ENCODE measurements around the gene DAB2IP. TPM values are rescaled to one million over a fixed set of nuclear protein-coding genes. Genes with fewer than 3 reads are reported as not detected.

The DAB2IP gene
- total and polyA plus RNA-seq, 2 experiments from 2014 or later: 8.9 to 42.8 TPM

GRCh38 chr9:121753802-121754654 is 102.6 kb downstream of the DAB2IP start:
- ATAC-seq (no peak), DNase-seq (ENCODE audit: low spot score) (no peak)
- Histone ChIP-seq H3K36me3 (ENCODE audit: insufficient read depth) (no peaks in the 10 kb centered on the region), H3K4me1 (ENCODE audit: insufficient read depth) (no peaks in the 10 kb centered on the region), H3K4me2 (no peak overlapping the region), H2AFZ (no peak overlapping the region), H3K79me2 (replicated peaks; ENCODE audit: insufficient read depth) (peaks cover 13% of the 10 kb centered on the region), H3K27me3 (ENCODE audit: insufficient read depth) (no peaks in the 10 kb centered on the region), H4K20me1 (replicated peaks; ENCODE audit: insufficient read depth) (no peaks in the 10 kb centered on the region; the same call in 1 of the 2 replicates), H3K9me2 (ENCODE audit: insufficient read depth) (no peaks in the 10 kb centered on the region), H3K27ac (ENCODE audit: low read depth) (no peak overlapping the region), H3K4me3 (no peak overlapping the region), H3F3A (replicated peaks; ENCODE audit: low read depth) (no peaks in the 10 kb centered on the region)
- H3K27me3 Mint-ChIP-seq (ENCODE audit: insufficient read depth, low read depth, poor library complexity): peaks cover 14% of the 10 kb centered on the region
- no peak overlapping the region for H3K27ac Mint-ChIP-seq
- TF ChIP-seq STAT1 (IDR thresholded peaks at IDR 0.05; ENCODE audit: unreplicated experiment): no peak
- TF ChIP-seq, protein P1, sequence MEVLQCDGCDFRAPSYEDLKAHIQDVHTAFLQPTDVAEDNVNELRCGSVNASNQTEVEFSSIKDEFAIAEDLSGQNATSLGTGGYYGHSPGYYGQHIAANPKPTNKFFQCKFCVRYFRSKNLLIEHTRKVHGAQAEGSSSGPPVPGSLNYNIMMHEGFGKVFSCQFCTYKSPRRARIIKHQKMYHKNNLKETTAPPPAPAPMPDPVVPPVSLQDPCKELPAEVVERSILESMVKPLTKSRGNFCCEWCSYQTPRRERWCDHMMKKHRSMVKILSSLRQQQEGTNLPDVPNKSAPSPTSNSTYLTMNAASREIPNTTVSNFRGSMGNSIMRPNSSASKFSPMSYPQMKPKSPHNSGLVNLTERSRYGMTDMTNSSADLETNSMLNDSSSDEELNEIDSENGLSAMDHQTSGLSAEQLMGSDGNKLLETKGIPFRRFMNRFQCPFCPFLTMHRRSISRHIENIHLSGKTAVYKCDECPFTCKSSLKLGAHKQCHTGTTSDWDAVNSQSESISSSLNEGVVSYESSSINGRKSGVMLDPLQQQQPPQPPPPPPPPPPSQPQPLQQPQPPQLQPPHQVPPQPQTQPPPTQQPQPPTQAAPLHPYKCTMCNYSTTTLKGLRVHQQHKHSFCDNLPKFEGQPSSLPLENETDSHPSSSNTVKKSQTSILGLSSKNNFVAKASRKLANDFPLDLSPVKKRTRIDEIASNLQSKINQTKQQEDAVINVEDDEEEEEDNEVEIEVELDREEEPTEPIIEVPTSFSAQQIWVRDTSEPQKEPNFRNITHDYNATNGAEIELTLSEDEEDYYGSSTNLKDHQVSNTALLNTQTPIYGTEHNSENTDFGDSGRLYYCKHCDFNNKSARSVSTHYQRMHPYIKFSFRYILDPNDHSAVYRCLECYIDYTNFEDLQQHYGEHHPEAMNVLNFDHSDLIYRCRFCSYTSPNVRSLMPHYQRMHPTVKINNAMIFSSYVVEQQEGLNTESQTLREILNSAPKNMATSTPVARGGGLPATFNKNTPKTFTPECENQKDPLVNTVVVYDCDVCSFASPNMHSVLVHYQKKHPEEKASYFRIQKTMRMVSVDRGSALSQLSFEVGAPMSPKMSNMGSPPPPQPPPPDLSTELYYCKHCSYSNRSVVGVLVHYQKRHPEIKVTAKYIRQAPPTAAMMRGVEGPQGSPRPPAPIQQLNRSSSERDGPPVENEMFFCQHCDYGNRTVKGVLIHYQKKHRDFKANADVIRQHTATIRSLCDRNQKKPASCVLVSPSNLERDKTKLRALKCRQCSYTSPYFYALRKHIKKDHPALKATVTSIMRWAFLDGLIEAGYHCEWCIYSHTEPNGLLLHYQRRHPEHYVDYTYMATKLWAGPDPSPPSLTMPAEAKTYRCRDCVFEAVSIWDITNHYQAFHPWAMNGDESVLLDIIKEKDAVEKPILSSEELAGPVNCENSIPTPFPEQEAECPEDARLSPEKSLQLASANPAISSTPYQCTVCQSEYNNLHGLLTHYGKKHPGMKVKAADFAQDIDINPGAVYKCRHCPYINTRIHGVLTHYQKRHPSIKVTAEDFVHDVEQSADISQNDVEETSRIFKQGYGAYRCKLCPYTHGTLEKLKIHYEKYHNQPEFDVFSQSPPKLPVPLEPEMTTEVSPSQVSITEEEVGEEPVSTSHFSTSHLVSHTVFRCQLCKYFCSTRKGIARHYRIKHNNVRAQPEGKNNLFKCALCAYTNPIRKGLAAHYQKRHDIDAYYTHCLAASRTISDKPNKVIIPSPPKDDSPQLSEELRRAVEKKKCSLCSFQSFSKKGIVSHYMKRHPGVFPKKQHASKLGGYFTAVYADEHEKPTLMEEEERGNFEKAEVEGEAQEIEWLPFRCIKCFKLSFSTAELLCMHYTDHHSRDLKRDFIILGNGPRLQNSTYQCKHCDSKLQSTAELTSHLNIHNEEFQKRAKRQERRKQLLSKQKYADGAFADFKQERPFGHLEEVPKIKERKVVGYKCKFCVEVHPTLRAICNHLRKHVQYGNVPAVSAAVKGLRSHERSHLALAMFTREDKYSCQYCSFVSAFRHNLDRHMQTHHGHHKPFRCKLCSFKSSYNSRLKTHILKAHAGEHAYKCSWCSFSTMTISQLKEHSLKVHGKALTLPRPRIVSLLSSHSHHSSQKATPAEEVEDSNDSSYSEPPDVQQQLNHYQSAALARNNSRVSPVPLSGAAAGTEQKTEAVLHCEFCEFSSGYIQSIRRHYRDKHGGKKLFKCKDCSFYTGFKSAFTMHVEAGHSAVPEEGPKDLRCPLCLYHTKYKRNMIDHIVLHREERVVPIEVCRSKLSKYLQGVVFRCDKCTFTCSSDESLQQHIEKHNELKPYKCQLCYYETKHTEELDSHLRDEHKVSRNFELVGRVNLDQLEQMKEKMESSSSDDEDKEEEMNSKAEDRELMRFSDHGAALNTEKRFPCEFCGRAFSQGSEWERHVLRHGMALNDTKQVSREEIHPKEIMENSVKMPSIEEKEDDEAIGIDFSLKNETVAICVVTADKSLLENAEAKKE (CRISPR knock-in tag; IDR thresholded peaks at IDR 0.05): no peak
- no peak overlapping the region for H3K4me3 Mint-ChIP-seq
- no peaks in the 10 kb centered on the region for H3K4me1 Mint-ChIP-seq
- no peaks in the 10 kb centered on the region for H3K9me3 Mint-ChIP-seq
- peaks cover 6% of the 10 kb centered on the region; the same call in 2 of the 3 replicates for H3K36me3 Mint-ChIP-seq (ENCODE audit: low read depth)

DNA sequence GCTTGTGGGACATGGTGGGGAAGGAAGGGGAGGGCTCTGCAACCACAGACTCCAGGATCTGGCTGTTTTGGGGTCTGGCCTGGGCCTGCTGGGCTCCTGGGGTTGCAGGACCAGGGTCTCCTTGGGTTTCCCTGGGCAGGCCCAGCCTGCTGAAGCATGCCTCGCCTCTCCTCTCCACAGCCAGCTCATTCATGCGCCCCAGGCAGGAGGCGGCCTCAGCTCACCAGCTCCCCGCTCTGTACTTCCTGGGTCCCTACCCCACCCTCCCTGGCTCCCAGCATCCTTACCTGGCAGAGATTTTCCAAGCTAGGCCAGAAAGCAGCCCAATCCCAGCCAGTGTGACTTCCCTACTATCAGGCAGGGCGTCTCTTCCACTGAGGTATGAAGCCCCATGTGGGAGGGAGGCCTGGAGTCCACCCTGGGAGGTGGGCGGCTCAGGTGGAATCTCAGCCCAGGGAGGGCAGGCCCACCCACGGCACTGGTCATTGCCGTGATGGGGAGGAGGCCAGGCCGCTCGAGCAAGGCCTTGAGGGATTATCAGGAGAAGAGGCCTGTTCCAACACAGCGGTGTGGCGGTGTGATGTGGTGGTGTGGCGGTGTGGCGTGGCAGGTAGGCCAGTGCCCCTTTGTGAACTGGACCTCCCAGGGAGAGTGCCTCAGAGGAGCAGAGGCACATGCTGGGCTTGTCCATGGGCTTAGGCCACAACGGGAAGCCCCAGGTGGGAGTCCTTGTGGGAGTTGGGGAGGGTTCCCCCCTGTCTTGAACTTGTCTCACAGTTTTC is 103.4 kb downstream of the DAB2IP start:
- Mint-ChIP-seq H3K4me1 (no peaks in the 10 kb centered on the region), H3K9me3 (no peaks in the 10 kb centered on the region), H3K27ac (no peak overlapping the region), H3K4me3 (no peak overlapping the region), H3K27me3 (ENCODE audit: insufficient read depth, low read depth, poor library complexity) (peaks cover 14% of the 10 kb centered on the region), H3K36me3 (ENCODE audit: low read depth) (peaks cover 13% of the 10 kb centered on the region)
- Histone ChIP-seq H3K4me1 (ENCODE audit: insufficient read depth) (no peaks in the 10 kb centered on the region), H3K4me3 (no peak overlapping the region), H3K36me3 (ENCODE audit: insufficient read depth) (peaks cover 5% of the 10 kb centered on the region; the same call in 1 of the 2 replicates), H4K20me1 (replicated peaks; ENCODE audit: insufficient read depth) (no peaks in the 10 kb centered on the region; the same call in 1 of the 2 replicates), H3K79me2 (replicated peaks; ENCODE audit: insufficient read depth) (peaks cover 6% of the 10 kb centered on the region), H2AFZ (no peak overlapping the region), H3K27ac (ENCODE audit: low read depth) (no peak overlapping the region), H3K9me2 (ENCODE audit: insufficient read depth) (no peaks in the 10 kb centered on the region), H3K27me3 (ENCODE audit: insufficient read depth) (no peaks in the 10 kb centered on the region), H3F3A (replicated peaks; ENCODE audit: low read depth) (no peaks in the 10 kb centered on the region), H3K4me2 (no peak overlapping the region)
- ATAC-seq (no peak; the same call in 2 of the 3 replicates), DNase-seq (ENCODE audit: low spot score) (no peak)
- TF ChIP-seq, protein P2, sequence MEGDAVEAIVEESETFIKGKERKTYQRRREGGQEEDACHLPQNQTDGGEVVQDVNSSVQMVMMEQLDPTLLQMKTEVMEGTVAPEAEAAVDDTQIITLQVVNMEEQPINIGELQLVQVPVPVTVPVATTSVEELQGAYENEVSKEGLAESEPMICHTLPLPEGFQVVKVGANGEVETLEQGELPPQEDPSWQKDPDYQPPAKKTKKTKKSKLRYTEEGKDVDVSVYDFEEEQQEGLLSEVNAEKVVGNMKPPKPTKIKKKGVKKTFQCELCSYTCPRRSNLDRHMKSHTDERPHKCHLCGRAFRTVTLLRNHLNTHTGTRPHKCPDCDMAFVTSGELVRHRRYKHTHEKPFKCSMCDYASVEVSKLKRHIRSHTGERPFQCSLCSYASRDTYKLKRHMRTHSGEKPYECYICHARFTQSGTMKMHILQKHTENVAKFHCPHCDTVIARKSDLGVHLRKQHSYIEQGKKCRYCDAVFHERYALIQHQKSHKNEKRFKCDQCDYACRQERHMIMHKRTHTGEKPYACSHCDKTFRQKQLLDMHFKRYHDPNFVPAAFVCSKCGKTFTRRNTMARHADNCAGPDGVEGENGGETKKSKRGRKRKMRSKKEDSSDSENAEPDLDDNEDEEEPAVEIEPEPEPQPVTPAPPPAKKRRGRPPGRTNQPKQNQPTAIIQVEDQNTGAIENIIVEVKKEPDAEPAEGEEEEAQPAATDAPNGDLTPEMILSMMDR (conservative IDR thresholded peaks at IDR 0.05; ENCODE audit: low read depth in 2 of 2): no peak
- TF ChIP-seq, protein P3, sequence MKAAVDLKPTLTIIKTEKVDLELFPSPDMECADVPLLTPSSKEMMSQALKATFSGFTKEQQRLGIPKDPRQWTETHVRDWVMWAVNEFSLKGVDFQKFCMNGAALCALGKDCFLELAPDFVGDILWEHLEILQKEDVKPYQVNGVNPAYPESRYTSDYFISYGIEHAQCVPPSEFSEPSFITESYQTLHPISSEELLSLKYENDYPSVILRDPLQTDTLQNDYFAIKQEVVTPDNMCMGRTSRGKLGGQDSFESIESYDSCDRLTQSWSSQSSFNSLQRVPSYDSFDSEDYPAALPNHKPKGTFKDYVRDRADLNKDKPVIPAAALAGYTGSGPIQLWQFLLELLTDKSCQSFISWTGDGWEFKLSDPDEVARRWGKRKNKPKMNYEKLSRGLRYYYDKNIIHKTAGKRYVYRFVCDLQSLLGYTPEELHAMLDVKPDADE (IDR thresholded peaks at IDR 0.05): no peak
- TF ChIP-seq ZNF331 (CRISPR knock-in tag; IDR thresholded peaks at IDR 0.05; ENCODE audit: low read depth) (no peak), CREB1 (CRISPR knock-in tag; IDR thresholded peaks at IDR 0.05; ENCODE audit: low read depth) (no peak), POLR2AphosphoS5 (IDR thresholded peaks at IDR 0.05; ENCODE audit: low read depth) (no peak), EZH2 (IDR thresholded peaks at IDR 0.05; ENCODE audit: low read depth, unreplicated experiment) (no peak), ZNF114 (CRISPR knock-in tag; IDR thresholded peaks at IDR 0.05) (no peak), EZH2phosphoT487 (IDR thresholded peaks at IDR 0.05; ENCODE audit: unreplicated experiment) (no peak)

Measured in GM23338 (cell line).